Natural killer cell (primary cell): ENCODE data around the gene EXOG. TPM values are rescaled to one million over a fixed set of nuclear protein-coding genes. Genes with fewer than 3 reads are reported as not detected.

Experiments used
- ATAC-seq, 3 donors: fragments of 150-1000 bp in 2 of 3; fragments of 200-7000 bp in 1 of 3; cut with Tn5 transposase; 1 replicate in 1 of 3; 2 replicates in 2 of 3; pipeline ENCODE4 v1.10.0; 2021; ENCODE audit warnings: mild to moderate bottlenecking in 2 of 3, moderate library complexity in 2 of 3
- DNase-seq, 2 donors: peaks; one replicate each; pipeline versions ENCODE4 v3.0.0 to v3.0.0-alpha.2; 2013 to 2021; ENCODE audit warnings: mixed read lengths in 1 of 2
- H3K27ac ChIP-seq: one replicate; pipeline ENCODE4 v1.5.1; 2013; ENCODE audit warnings: mild to moderate bottlenecking, low read length
- H3K27me3 ChIP-seq: one replicate; pipeline ENCODE4 v1.6.1; 2013; ENCODE audit warnings: low read length; ENCODE audit not compliant: control insufficient read depth, insufficient read depth
- H3K36me3 ChIP-seq: one replicate; pipeline ENCODE4 v1.6.1; 2013; ENCODE audit warnings: low read length; ENCODE audit not compliant: control insufficient read depth, insufficient read depth
- H3K4me1 ChIP-seq: one replicate; pipeline ENCODE4 v1.6.1; 2013; ENCODE audit warnings: low read length; ENCODE audit not compliant: control insufficient read depth, insufficient read depth
- H3K4me3 ChIP-seq: one replicate; pipeline ENCODE4 v1.5.1; 2013; ENCODE audit warnings: low read length
- H3K9me3 ChIP-seq: one replicate; pipeline ENCODE4 v1.6.1; 2013; ENCODE audit warnings: low read length; ENCODE audit not compliant: control insufficient read depth, insufficient read depth
- H3K27ac Mint-ChIP-seq, 2 donors: one replicate each; pipeline ENCODE4 v1.8.0; 2022; ENCODE audit warnings: mild to moderate bottlenecking in 2 of 2, mixed read lengths in 2 of 2, moderate library complexity in 1 of 2
- H3K27me3 Mint-ChIP-seq, 2 donors: one replicate each; pipeline ENCODE4 v1.8.0; 2022; ENCODE audit warnings: low read depth in 2 of 2, mixed read lengths in 2 of 2
- H3K36me3 Mint-ChIP-seq: one replicate; pipeline ENCODE4 v1.8.0; 2022; ENCODE audit warnings: mixed read lengths
- H3K4me1 Mint-ChIP-seq, 2 donors: one replicate each; pipeline ENCODE4 v1.8.0; 2022; ENCODE audit warnings: mixed read lengths in 2 of 2
- H3K4me3 Mint-ChIP-seq: one replicate; pipeline ENCODE4 v1.8.0; 2022; ENCODE audit warnings: mild to moderate bottlenecking, moderate library complexity, mixed read lengths
- H3K9me3 Mint-ChIP-seq, 2 donors: one replicate each; pipeline ENCODE4 v1.8.0; 2022; ENCODE audit warnings: mixed read lengths in 2 of 2
- WGBS: methylation state at CpG from one replicate; pipeline ENCODE4 v1.1.7; 2013; ENCODE audit warnings: missing lambda C conversion rate; ENCODE audit not compliant: insufficient coverage; 5-methylcytosine and 5-hydroxymethylcytosine counted together
- intact Hi-C: fragments of 100-400 bp; cut with micrococcal nuclease; formaldehyde crosslinking; loops from one replicate; pipeline ENCODE4 v1.14.2; 2022
- total RNA-seq, 4 donors: library from RNA; stranded (reverse); fragments of 120-200 nt in 1 of 4; gene quantifications; one replicate each; pipeline versions ENCODE4 v1.2.3 to v1.2.4, GENCODE V29; 2013 to 2022
- TF ChIP-seq, protein P1 (sequence below): fragments of 200-600 bp; IDR thresholded peaks from one replicate; pipeline ENCODE4 v1.8.0; 2022; ENCODE audit warnings: antibody characterized with exemption

The EXOG gene
- total RNA-seq, 3 donors from 2014 or later (not counting 1 experiment from before 2014, with no cell fraction given) = 27.3 to 34.5 (median 30.5) TPM

DNA sequence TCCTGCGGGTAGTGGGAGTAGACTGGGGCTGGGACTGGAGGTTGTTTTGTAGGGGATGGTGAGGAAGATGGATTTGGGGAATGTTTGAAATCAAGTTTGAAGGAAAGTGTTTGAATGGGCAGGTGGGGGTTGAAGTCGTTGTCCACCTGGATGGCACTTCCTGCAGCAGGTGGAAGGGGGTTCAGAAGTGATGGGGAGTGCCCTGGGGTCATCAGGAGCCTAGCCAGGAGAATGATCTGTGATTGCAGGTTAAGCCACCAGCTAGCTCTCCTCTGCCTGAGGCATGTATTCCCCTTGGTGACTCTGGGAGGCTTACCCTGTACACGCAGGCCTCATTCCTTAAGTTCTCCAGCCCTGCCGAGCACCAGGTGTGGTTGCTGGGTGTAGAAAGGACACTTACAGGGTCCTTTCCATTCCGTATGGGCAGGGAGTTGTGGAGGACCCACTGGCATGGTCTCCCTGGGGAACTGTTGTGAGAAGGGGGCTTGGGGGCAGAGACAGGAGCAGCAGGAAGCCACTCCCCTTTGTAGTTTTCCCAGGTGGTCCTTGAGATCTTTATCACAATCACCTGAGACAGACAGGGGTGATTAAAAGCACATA lies 19.9 kb upstream of the EXOG start:
- peaks cover 2% of the 10 kb centered on the region for H3K36me3 ChIP-seq
- H3K9me3 ChIP-seq = no peaks in the 10 kb centered on the region
- ATAC-seq (no peak), DNase-seq (no peak)
- H3K4me3 Mint-ChIP-seq = no peak overlapping the region
- H3K9me3 Mint-ChIP-seq = no peaks in the 10 kb centered on the region
- WGBS = 81% methylated on average over 5 of the region's 5 CpGs
- no peaks in the 10 kb centered on the region for H3K4me1 ChIP-seq
- H3K36me3 Mint-ChIP-seq = no peaks in the 10 kb centered on the region
- no peak overlapping the region for H3K4me3 ChIP-seq
- H3K27ac Mint-ChIP-seq = no peak overlapping the region
- TF ChIP-seq, protein P1, sequence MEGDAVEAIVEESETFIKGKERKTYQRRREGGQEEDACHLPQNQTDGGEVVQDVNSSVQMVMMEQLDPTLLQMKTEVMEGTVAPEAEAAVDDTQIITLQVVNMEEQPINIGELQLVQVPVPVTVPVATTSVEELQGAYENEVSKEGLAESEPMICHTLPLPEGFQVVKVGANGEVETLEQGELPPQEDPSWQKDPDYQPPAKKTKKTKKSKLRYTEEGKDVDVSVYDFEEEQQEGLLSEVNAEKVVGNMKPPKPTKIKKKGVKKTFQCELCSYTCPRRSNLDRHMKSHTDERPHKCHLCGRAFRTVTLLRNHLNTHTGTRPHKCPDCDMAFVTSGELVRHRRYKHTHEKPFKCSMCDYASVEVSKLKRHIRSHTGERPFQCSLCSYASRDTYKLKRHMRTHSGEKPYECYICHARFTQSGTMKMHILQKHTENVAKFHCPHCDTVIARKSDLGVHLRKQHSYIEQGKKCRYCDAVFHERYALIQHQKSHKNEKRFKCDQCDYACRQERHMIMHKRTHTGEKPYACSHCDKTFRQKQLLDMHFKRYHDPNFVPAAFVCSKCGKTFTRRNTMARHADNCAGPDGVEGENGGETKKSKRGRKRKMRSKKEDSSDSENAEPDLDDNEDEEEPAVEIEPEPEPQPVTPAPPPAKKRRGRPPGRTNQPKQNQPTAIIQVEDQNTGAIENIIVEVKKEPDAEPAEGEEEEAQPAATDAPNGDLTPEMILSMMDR = no peak
- no peaks in the 10 kb centered on the region for H3K27me3 Mint-ChIP-seq
- no peak overlapping the region for H3K27ac ChIP-seq
- peaks cover 8 to 10% of the 10 kb centered on the region in 2 donors for H3K4me1 Mint-ChIP-seq
- intact Hi-C loops = no loop called here
- no peaks in the 10 kb centered on the region for H3K27me3 ChIP-seq

- WGBS = 94% methylated on average over 21 of the region's 21 CpGs
- Mint-ChIP-seq H3K4me3 (no peak overlapping the region), H3K36me3 (no peaks in the 10 kb centered on the region), H3K27me3 (no peaks in the 10 kb centered on the region), H3K27ac (no peak overlapping the region), H3K4me1 (peaks cover 4 to 10% of the 10 kb centered on the region in 2 donors), H3K9me3 (no peaks in the 10 kb centered on the region)
- Histone ChIP-seq H3K4me3 (no peak overlapping the region), H3K9me3 (no peaks in the 10 kb centered on the region), H3K27me3 (no peaks in the 10 kb centered on the region), H3K27ac (no peak overlapping the region), H3K4me1 (no peaks in the 10 kb centered on the region), H3K36me3 (peaks cover 4% of the 10 kb centered on the region)
- no peak for DNase-seq
- no peak for ATAC-seq
- intact Hi-C loops = no loop called here
- TF ChIP-seq, protein P1 = no peak
Measured at GRCh38 chr3:38477057-38477820, 18.9 kb upstream of the EXOG start.

GRCh38 chr3:38477839-38478450 lies 18.2 kb upstream of the EXOG start:
- H3K4me3 Mint-ChIP-seq = no peak overlapping the region
- ATAC-seq = no peak
- no peaks in the 10 kb centered on the region for H3K9me3 Mint-ChIP-seq
- H3K4me1 Mint-ChIP-seq = peaks cover 4 to 10% of the 10 kb centered on the region in 2 donors
- TF ChIP-seq, protein P1 = no peak
- 96% methylated on average over 15 of the region's 15 CpGs for WGBS
- intact Hi-C loops = no loop called here
- Histone ChIP-seq H3K36me3 (peaks cover 4% of the 10 kb centered on the region), H3K9me3 (no peaks in the 10 kb centered on the region), H3K27ac (no peak overlapping the region), H3K27me3 (no peaks in the 10 kb centered on the region), H3K4me3 (no peak overlapping the region), H3K4me1 (no peaks in the 10 kb centered on the region)
- no peak overlapping the region for H3K27ac Mint-ChIP-seq
- no peak for DNase-seq
- no peaks in the 10 kb centered on the region for H3K27me3 Mint-ChIP-seq
- H3K36me3 Mint-ChIP-seq = no peaks in the 10 kb centered on the region
